IPS DF 4.7 (cell line): Measurements from ENCODE around the gene KL.

Source experiments
- DNase-seq: peaks from one replicate; pipeline ENCODE4 v3.0.0-alpha.2; 2013; ENCODE audit warnings: low spot score; ENCODE audit errors: extremely low read depth

The KL gene

DNA sequence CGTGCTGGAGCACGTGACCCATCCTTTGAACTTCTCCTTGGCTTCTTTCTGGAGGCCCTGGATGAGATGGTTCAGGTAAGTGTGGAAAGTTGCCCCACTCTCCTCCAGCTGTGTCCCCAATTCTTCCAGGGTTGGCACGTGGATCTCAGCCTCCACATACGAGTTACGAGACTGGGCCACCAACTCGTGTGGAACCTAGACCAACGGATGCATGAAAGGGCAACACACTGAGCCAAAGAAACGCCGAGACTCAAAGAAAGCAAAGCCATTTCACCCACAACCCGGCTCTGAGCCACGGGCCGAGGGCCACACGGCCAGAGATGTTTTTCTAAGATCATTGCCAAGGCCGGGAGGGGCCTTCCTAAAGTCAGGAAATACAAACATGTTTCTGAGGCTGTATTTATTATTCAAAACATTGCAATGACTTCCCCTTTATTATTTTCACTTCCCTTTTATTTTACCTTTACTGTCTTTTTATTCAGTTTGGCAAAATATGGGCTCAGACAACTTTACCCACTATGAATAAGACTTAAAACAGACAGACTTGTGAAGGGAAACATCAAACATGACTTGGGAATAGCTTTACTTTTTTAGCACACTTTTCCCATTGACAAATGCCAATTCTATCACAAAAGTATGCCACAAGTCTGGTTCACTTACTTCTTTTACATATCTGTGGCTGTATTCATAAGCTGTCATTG, 94.6 kb downstream of the KL start:
- DNase-seq: no peak

DNA sequence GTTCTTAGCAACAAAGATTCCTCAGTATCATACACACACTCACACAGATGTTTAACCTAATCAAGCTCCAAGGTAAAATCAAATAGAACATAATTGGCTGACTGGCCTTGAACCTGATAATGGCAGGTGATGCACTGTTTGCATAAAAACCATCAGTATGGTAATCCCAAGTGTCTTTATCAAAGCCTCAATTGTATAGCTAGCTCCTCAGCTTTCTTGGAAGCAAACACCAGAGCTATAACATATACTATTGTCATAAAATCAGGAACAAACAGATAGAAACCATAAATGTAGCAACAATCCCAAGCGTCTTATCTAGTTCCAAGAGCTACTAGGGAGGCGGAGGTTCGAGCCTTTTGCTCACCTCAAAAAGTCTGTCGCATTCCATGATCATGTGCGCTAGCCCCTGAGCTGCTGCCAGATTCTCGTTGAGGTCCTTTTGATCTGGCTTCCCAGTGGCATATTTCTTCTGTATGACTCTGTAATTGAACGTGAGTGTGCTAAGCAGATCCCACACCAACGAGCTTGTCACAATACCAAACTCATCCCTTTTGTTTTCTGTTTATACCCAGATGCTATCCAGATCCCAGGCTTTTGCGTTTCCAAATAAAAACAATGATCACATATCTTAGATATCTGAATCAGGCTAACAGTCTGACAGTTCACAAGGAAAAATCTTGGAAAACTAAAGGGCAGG, 95.3 kb downstream of the KL start:
- DNase-seq: no peak

DNA sequence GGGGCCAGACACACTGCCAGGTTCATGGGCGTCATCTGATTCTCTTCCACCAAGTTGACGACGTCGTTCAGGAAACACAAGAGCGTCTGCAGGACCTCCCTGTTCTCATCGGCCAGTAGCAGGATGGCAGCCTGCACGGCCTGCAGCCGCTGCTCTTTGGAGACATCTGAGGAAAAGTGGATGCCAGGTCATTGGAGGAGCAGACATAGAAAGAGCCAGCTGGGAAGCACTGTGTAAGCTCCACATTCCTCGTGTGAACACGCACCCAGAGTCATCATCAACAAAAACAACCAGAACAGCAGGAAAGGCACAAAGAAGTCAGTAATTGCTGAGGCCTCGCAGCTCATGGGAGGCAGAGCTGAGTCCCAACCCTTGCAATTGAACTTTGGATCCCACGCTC, 96.5 kb downstream of the KL start:
- no peak for DNase-seq

DNA sequence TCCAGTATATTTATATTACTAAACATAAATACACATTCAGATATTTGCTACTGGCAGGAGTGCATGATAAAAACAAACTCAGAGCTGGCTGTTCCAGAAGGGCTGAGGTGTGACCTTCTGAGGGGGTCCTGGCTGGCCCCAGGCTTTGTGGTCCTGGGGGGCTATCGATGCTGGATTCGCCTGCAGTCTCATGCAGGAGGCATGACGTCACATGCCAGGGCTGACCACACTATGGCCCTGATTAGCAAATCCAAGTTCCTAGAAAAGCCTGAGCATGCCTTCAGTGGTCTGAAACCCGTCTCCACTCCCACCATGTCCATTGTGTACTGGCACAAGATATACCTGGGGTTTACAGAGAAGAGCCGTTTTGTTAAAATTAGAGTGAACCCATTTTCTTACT, 97.9 kb downstream of the KL start:
- no peak for DNase-seq

DNA sequence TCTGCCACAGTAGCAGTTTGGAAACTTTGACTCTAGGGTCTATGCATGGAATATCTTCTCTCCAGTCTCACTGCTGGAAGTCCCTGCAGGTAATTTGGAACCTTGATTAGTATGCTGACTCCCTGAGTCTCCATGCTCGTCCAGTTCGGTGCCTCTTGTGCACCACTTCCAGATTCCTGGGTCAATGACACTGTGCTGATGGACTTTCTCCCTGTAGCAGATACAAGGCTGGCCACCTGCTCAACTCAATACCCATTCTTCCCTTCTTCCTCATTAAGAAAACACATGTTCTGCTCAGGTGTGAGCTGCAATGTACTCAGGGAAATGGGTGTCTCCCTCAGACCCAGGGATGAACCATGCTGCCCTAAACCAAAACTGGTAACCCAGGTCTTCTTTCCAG, 99.1 kb downstream of the KL start:
- DNase-seq: no peak
